PC-3 (cell line): ENCODE data around the gene PHRF1.

ENCODE experiments used
- CTCF ChIP-seq: fragments of 300-600 bp; sonication (generic); conservative IDR thresholded peaks from 2 replicates; pipeline ENCODE4 v1.5.1; 2017; ENCODE audit warnings: antibody characterized with exemption, low read depth, mild to moderate bottlenecking, low read length
- EZH2 ChIP-seq: fragments of 300-600 bp; sonication (generic); IDR thresholded peaks from one replicate; pipeline ENCODE4 v1.6.1; 2017; ENCODE audit warnings: antibody characterized with exemption, mild to moderate bottlenecking, low read length; ENCODE audit not compliant: unreplicated experiment
- EZH2phosphoT487 ChIP-seq: fragments of 300-600 bp; sonication (generic); IDR thresholded peaks from 2 replicates; pipeline ENCODE4 v1.6.1; 2018; ENCODE audit warnings: mild to moderate bottlenecking, antibody characterized with exemption, low read length, borderline replicate concordance

- no peak for TF ChIP-seq CTCF
- no peak for TF ChIP-seq EZH2phosphoT487
- no peak for TF ChIP-seq EZH2
These were observed 3.7 kb downstream of the PHRF1 start for GRCh38 chr11:579830-580601.
